Ishikawa (cell line): ENCODE results near the gene NEIL3.

Experiments
- EP300 ChIP-seq: IDR thresholded peaks from 2 replicates; pipeline ENCODE4 v1.6.1; 2012; ENCODE audit warnings: borderline replicate concordance
- FOXM1 ChIP-seq: IDR thresholded peaks from 2 replicates; pipeline ENCODE4 v1.6.1; 2012; ENCODE audit warnings: low read depth, borderline replicate concordance
- NFIC ChIP-seq: IDR thresholded peaks from 2 replicates; pipeline ENCODE4 v1.6.1; 2012
- RAD21 ChIP-seq: IDR thresholded peaks from 2 replicates; pipeline ENCODE4 v1.6.1; 2012; ENCODE audit warnings: low read depth
- TAF1 ChIP-seq: IDR thresholded peaks from 2 replicates; pipeline ENCODE4 v1.6.1; 2012; ENCODE audit warnings: low read depth, mild to moderate bottlenecking
- TEAD4 ChIP-seq: IDR thresholded peaks from 2 replicates; pipeline ENCODE4 v1.6.1; 2012
- YY1 ChIP-seq: IDR thresholded peaks from 2 replicates; pipeline ENCODE4 v1.6.1; 2012; ENCODE audit warnings: low read depth
- TF ChIP-seq, protein P1 (sequence below): IDR thresholded peaks from 2 replicates; pipeline ENCODE4 v1.6.1; 2012; ENCODE audit warnings: low read depth, mild to moderate bottlenecking
- TF ChIP-seq, protein P2 (sequence below): IDR thresholded peaks from 2 replicates; pipeline ENCODE4 v1.6.1; 2012

DNA sequence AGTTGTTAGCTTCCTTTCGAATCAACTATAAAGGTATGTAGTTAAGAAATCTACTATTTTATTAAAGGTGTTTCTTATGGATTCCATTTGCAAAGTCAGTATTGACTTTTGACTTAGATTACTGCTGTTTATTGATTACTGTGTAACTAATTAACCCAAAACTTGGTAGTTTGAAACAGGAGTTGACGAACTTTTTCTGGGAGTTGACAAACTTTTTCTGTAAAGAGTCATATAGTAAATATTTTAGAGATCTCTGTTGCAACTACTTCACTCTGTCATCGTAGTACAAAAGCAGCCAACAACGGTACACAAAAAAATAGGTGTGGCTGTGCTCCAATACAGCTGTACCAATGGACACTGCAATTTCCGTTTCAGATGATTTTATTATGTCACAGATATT, 102.3 kb downstream of the NEIL3 start:
- TF ChIP-seq, protein P1, sequence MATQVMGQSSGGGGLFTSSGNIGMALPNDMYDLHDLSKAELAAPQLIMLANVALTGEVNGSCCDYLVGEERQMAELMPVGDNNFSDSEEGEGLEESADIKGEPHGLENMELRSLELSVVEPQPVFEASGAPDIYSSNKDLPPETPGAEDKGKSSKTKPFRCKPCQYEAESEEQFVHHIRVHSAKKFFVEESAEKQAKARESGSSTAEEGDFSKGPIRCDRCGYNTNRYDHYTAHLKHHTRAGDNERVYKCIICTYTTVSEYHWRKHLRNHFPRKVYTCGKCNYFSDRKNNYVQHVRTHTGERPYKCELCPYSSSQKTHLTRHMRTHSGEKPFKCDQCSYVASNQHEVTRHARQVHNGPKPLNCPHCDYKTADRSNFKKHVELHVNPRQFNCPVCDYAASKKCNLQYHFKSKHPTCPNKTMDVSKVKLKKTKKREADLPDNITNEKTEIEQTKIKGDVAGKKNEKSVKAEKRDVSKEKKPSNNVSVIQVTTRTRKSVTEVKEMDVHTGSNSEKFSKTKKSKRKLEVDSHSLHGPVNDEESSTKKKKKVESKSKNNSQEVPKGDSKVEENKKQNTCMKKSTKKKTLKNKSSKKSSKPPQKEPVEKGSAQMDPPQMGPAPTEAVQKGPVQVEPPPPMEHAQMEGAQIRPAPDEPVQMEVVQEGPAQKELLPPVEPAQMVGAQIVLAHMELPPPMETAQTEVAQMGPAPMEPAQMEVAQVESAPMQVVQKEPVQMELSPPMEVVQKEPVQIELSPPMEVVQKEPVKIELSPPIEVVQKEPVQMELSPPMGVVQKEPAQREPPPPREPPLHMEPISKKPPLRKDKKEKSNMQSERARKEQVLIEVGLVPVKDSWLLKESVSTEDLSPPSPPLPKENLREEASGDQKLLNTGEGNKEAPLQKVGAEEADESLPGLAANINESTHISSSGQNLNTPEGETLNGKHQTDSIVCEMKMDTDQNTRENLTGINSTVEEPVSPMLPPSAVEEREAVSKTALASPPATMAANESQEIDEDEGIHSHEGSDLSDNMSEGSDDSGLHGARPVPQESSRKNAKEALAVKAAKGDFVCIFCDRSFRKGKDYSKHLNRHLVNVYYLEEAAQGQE, result no peak
- TF ChIP-seq NFIC (no peak), RAD21 (no peak), FOXM1 (no peak), YY1 (no peak), EP300 (no peak), TEAD4 (no peak), TAF1 (no peak)
- TF ChIP-seq, protein P2, sequence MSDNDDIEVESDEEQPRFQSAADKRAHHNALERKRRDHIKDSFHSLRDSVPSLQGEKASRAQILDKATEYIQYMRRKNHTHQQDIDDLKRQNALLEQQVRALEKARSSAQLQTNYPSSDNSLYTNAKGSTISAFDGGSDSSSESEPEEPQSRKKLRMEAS, result no peak
